ENCODE data around the gene ZNF197.

- no peak for TF ChIP-seq CTCF (IDR thresholded peaks at IDR 0.05; ENCODE audit: poor library complexity)
- no peak for TF ChIP-seq EZH2phosphoT487 (IDR thresholded peaks at IDR 0.05; ENCODE audit: low read depth, severe bottlenecking, unreplicated experiment)
Measured at GRCh38 chr3:44596621-44597020, 28.2 kb upstream of the ZNF197 start.
